ENCODE data around the gene SAMHD1.

DNA sequence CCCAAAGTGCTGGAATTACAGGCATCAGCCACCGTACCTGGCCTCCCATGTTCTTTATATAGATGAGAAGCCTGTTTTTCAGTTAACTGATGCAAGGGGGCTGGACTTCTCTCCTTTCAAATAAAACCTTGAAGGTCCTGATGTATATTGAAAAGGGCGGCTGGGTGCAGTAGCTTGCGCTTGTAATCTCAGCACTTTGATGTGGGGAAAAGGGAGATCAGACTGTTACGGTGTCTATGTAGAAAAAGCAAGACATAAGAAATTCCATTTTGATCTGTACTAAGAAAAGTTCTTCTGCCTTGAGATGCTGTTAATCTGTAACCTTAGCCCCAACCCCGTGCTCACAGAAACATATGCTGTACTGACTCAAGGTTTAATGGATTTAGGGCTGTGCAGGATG lies 16.1 kb upstream of the SAMHD1 start:
- TF ChIP-seq, protein P1, sequence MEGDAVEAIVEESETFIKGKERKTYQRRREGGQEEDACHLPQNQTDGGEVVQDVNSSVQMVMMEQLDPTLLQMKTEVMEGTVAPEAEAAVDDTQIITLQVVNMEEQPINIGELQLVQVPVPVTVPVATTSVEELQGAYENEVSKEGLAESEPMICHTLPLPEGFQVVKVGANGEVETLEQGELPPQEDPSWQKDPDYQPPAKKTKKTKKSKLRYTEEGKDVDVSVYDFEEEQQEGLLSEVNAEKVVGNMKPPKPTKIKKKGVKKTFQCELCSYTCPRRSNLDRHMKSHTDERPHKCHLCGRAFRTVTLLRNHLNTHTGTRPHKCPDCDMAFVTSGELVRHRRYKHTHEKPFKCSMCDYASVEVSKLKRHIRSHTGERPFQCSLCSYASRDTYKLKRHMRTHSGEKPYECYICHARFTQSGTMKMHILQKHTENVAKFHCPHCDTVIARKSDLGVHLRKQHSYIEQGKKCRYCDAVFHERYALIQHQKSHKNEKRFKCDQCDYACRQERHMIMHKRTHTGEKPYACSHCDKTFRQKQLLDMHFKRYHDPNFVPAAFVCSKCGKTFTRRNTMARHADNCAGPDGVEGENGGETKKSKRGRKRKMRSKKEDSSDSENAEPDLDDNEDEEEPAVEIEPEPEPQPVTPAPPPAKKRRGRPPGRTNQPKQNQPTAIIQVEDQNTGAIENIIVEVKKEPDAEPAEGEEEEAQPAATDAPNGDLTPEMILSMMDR (IDR thresholded peaks at IDR 0.05) = no peak
- TF ChIP-seq ZFX (IDR thresholded peaks at IDR 0.05; ENCODE audit: borderline replicate concordance) = no peak
